Dendritic cell treated with granulocyte-macrophage colony-stimulating factor and Interleukin-4, amounts not matched to agents 40 ng/mL and 50 ng/mL, for 4 days (primary cell): ENCODE data around the gene LRRC3.

ENCODE experiments used
- H3K27ac Mint-ChIP-seq: one replicate; pipeline ENCODE4 v1.8.0; 2022; ENCODE audit warnings: mild to moderate bottlenecking, mixed read lengths
- H3K27me3 Mint-ChIP-seq: one replicate; pipeline ENCODE4 v1.8.0; 2022; ENCODE audit warnings: mild to moderate bottlenecking, mixed read lengths
- H3K36me3 Mint-ChIP-seq: one replicate; pipeline ENCODE4 v1.8.0; 2022; ENCODE audit warnings: low read depth, mixed read lengths
- H3K4me1 Mint-ChIP-seq: one replicate; pipeline ENCODE4 v1.8.0; 2022; ENCODE audit warnings: low read depth, mixed read lengths
- H3K4me3 Mint-ChIP-seq: one replicate; pipeline ENCODE4 v1.8.0; 2022; ENCODE audit warnings: mild to moderate bottlenecking, moderate library complexity, mixed read lengths
- H3K9me3 Mint-ChIP-seq: one replicate; pipeline ENCODE4 v1.8.0; 2022; ENCODE audit warnings: mixed read lengths
- intact Hi-C: fragments of 100-400 bp; cut with micrococcal nuclease; formaldehyde crosslinking; loops from one replicate; pipeline ENCODE4 v1.15.0; 2022

The LRRC3 gene

GRCh38 chr21:44440241-44441040 is 14.9 kb upstream of the LRRC3 start:
- peaks cover 89% of the 10 kb centered on the region for H3K36me3 Mint-ChIP-seq
- H3K9me3 Mint-ChIP-seq: peaks cover 10% of the 10 kb centered on the region
- H3K27me3 Mint-ChIP-seq: peaks cover 3% of the 10 kb centered on the region
- H3K27ac Mint-ChIP-seq: no peak overlapping the region
- intact Hi-C loops: no loop called here
- no peaks in the 10 kb centered on the region for H3K4me1 Mint-ChIP-seq
- H3K4me3 Mint-ChIP-seq: no peak overlapping the region

GRCh38 chr21:44441041-44441400 is 14.3 kb upstream of the LRRC3 start:
- Mint-ChIP-seq H3K27me3 (peaks cover 4% of the 10 kb centered on the region), H3K4me3 (no peak overlapping the region), H3K9me3 (peaks cover 10% of the 10 kb centered on the region), H3K36me3 (peaks cover 84% of the 10 kb centered on the region), H3K27ac (no peak overlapping the region), H3K4me1 (no peaks in the 10 kb centered on the region)
- intact Hi-C loops: no loop called here

GRCh38 chr21:44441581-44442265 is 13.6 kb upstream of the LRRC3 start:
- no peak overlapping the region for H3K27ac Mint-ChIP-seq
- peaks cover 76% of the 10 kb centered on the region for H3K36me3 Mint-ChIP-seq
- H3K27me3 Mint-ChIP-seq: peaks cover 9% of the 10 kb centered on the region
- H3K4me3 Mint-ChIP-seq: no peak overlapping the region
- intact Hi-C loops: no loop called here
- H3K9me3 Mint-ChIP-seq: peaks cover 10% of the 10 kb centered on the region
- no peaks in the 10 kb centered on the region for H3K4me1 Mint-ChIP-seq

GRCh38 chr21:44442266-44443125 is 12.8 kb upstream of the LRRC3 start:
- H3K4me3 Mint-ChIP-seq: no peak overlapping the region
- intact Hi-C loops: no loop called here
- peaks cover 69% of the 10 kb centered on the region for H3K36me3 Mint-ChIP-seq
- H3K27ac Mint-ChIP-seq: no peak overlapping the region
- peaks cover 14% of the 10 kb centered on the region for H3K27me3 Mint-ChIP-seq
- peaks cover 6% of the 10 kb centered on the region for H3K4me1 Mint-ChIP-seq
- H3K9me3 Mint-ChIP-seq: peaks cover 10% of the 10 kb centered on the region

GRCh38 chr21:44443291-44443890 is 11.9 kb upstream of the LRRC3 start:
- Mint-ChIP-seq H3K27ac (no peak overlapping the region), H3K4me3 (no peak overlapping the region), H3K9me3 (peaks cover 10% of the 10 kb centered on the region), H3K36me3 (peaks cover 60% of the 10 kb centered on the region), H3K27me3 (peaks cover 18% of the 10 kb centered on the region), H3K4me1 (peaks cover 6% of the 10 kb centered on the region)
- intact Hi-C loops: no loop called here

GRCh38 chr21:44443891-44444285 is 11.4 kb upstream of the LRRC3 start:
- H3K27ac Mint-ChIP-seq: no peak overlapping the region
- intact Hi-C loops: no loop called here
- H3K36me3 Mint-ChIP-seq: peaks cover 55% of the 10 kb centered on the region

GRCh38 chr21:44444286-44444931 is 10.9 kb upstream of the LRRC3 start:
- no peak overlapping the region for H3K27ac Mint-ChIP-seq
- no peak overlapping the region for H3K4me3 Mint-ChIP-seq
- peaks cover 6% of the 10 kb centered on the region for H3K4me1 Mint-ChIP-seq
- peaks cover 50% of the 10 kb centered on the region for H3K36me3 Mint-ChIP-seq
- intact Hi-C loops: no loop called here
- peaks cover 10% of the 10 kb centered on the region for H3K9me3 Mint-ChIP-seq
- H3K27me3 Mint-ChIP-seq: peaks cover 25% of the 10 kb centered on the region

More at GRCh38 chr21:44443891-44444285, 11.4 kb upstream of the LRRC3 start:
- Mint-ChIP-seq H3K4me1 (peaks cover 6% of the 10 kb centered on the region), H3K4me3 (no peak overlapping the region), H3K9me3 (peaks cover 10% of the 10 kb centered on the region), H3K27me3 (peaks cover 20% of the 10 kb centered on the region)

GRCh38 chr21:44445145-44445812 is 10.0 kb upstream of the LRRC3 start:
- H3K36me3 Mint-ChIP-seq: peaks cover 41% of the 10 kb centered on the region
- H3K27me3 Mint-ChIP-seq: peaks cover 33% of the 10 kb centered on the region
- no peak overlapping the region for H3K4me3 Mint-ChIP-seq
- peaks cover 6% of the 10 kb centered on the region for H3K4me1 Mint-ChIP-seq
- H3K27ac Mint-ChIP-seq: no peak overlapping the region
- H3K9me3 Mint-ChIP-seq: peaks cover 10% of the 10 kb centered on the region
- intact Hi-C loops: no loop called here

- intact Hi-C loops: no loop called here
- H3K36me3 Mint-ChIP-seq: peaks cover 7% of the 10 kb centered on the region
- peaks cover 10% of the 10 kb centered on the region for H3K9me3 Mint-ChIP-seq
- no peak overlapping the region for H3K27ac Mint-ChIP-seq
- H3K4me3 Mint-ChIP-seq: no peak overlapping the region
- peaks cover 58% of the 10 kb centered on the region for H3K27me3 Mint-ChIP-seq
- peaks cover 6% of the 10 kb centered on the region for H3K4me1 Mint-ChIP-seq
These were observed 6.6 kb upstream of the LRRC3 start for GRCh38 chr21:44448651-44449131.

GRCh38 chr21:44449473-44450363 is 5.6 kb upstream of the LRRC3 start:
- intact Hi-C loops: no loop called here
- peaks cover 2% of the 10 kb centered on the region for H3K9me3 Mint-ChIP-seq
- H3K27me3 Mint-ChIP-seq: peaks cover 66% of the 10 kb centered on the region

GRCh38 chr21:44450402-44450801 is 4.9 kb upstream of the LRRC3 start:
- H3K4me1 Mint-ChIP-seq: peaks cover 11% of the 10 kb centered on the region
- no peak overlapping the region for H3K4me3 Mint-ChIP-seq
- H3K36me3 Mint-ChIP-seq: no peaks in the 10 kb centered on the region
- intact Hi-C loops: no loop called here
- H3K27ac Mint-ChIP-seq: no peak overlapping the region
- H3K9me3 Mint-ChIP-seq: no peaks in the 10 kb centered on the region
- peaks cover 67% of the 10 kb centered on the region for H3K27me3 Mint-ChIP-seq

More at GRCh38 chr21:44449473-44450363, 5.6 kb upstream of the LRRC3 start:
- Mint-ChIP-seq H3K4me3 (no peak overlapping the region), H3K4me1 (peaks cover 7% of the 10 kb centered on the region), H3K36me3 (no peaks in the 10 kb centered on the region), H3K27ac (no peak overlapping the region)

- H3K27me3 Mint-ChIP-seq: peaks cover 66% of the 10 kb centered on the region
- H3K4me1 Mint-ChIP-seq: peaks cover 11% of the 10 kb centered on the region
- H3K9me3 Mint-ChIP-seq: no peaks in the 10 kb centered on the region
- intact Hi-C loops: no loop called here
- H3K36me3 Mint-ChIP-seq: no peaks in the 10 kb centered on the region
- H3K4me3 Mint-ChIP-seq: no peak overlapping the region
- no peak overlapping the region for H3K27ac Mint-ChIP-seq
These were observed 4.3 kb upstream of the LRRC3 start for GRCh38 chr21:44450999-44451398.
